GM12878 (cell line): ENCODE results near the gene RPL32. TPM values are rescaled to one million over a fixed set of nuclear protein-coding genes. Genes with fewer than 3 reads are reported as not detected.

ENCODE experiments used
- ATAC-seq: fragments of 200-7000 bp; cut with Tn5 transposase; 3 replicates; pipeline ENCODE4 v1.9.1; 2020; ENCODE audit warnings: mild to moderate bottlenecking, moderate library complexity
- BruUV-seq: library from RNA; stranded (reverse); fragments of 400-500 nt; replicated peaks from 2 replicates; lab custom pipeline; 2021; lab: Mats Ljungman, UMichigan
- CTCF ChIA-PET: fragments of 300-600 bp; sonication (Branson Sonifier 250); formaldehyde crosslinking; extraction: SDS; loops from one replicate; lab custom pipeline; 2021; ENCODE audit warnings: inconsistent platforms; lab: Yijun Ruan, JAX
- POLR2A ChIA-PET: fragments of 350-600 bp; formaldehyde crosslinking; extraction: SDS; loops from one replicate; lab custom pipeline; 2021; ENCODE audit warnings: inconsistent platforms; lab: Charles Lee
- RAD21 ChIA-PET: fragments of 300-600 bp; sonication (Branson Sonifier 250); formaldehyde crosslinking; loops from one replicate; lab custom pipeline; 2023; ENCODE audit warnings: antibody characterized with exemption; ENCODE audit not compliant: unreplicated experiment; lab: Charles Lee
- SMC1A ChIA-PET: fragments of 300-600 bp; sonication (Branson Sonifier 250); formaldehyde crosslinking; loops from one replicate; lab custom pipeline; 2023; ENCODE audit not compliant: unreplicated experiment, uncharacterized antibody; lab: Charles Lee
- DNase-seq: peaks from one replicate; pipeline ENCODE4 v3.0.0-alpha.2; 2011; ENCODE audit warnings: low read depth, low spot score
- FAIRE-seq: peaks from 3 replicates; lab custom pipeline; 2011; peaks lifted over from hg19 to GRCh38; lab: Jason Lieb, UNC
- H2AFZ ChIP-seq: 2 replicates; pipeline ENCODE4 v1.6.0; 2011; ENCODE audit warnings: low read depth, low read length, control low read depth; ENCODE audit not compliant: control insufficient read depth
- H3K27ac ChIP-seq: 2 replicates; pipeline ENCODE4 v1.5.1; 2011; ENCODE audit warnings: control low read depth; ENCODE audit not compliant: control insufficient read depth, insufficient read depth
- H3K27me3 ChIP-seq, 2 experiments: replicated peaks in 1 of 2; 2 replicates each; pipeline versions ENCODE4 v1.6.0 to v1.6.1; 2011; ENCODE audit warnings: low read length in 1 of 2; ENCODE audit not compliant: control insufficient read depth in 2 of 2, insufficient read depth in 2 of 2
- H3K36me3 ChIP-seq, 2 experiments: 2 replicates each; pipeline ENCODE4 v1.5.1; 2011; ENCODE audit warnings: low read length in 1 of 2; ENCODE audit not compliant: control insufficient read depth in 2 of 2, insufficient read depth in 2 of 2
- H3K4me1 ChIP-seq: 2 replicates; pipeline ENCODE4 v1.6.1; 2011; ENCODE audit warnings: mild to moderate bottlenecking, low read length, moderate library complexity, mixed read lengths; ENCODE audit not compliant: control insufficient read depth, insufficient read depth
- H3K4me2 ChIP-seq: 2 replicates; pipeline ENCODE4 v1.6.0; 2011; ENCODE audit warnings: control low read depth; ENCODE audit not compliant: control insufficient read depth, insufficient read depth
- H3K4me3 ChIP-seq: fragments of 200-600 bp; sonication (generic); 2 replicates; pipeline ENCODE4 v1.5.1; 2016
- H3K79me2 ChIP-seq: 2 replicates; pipeline ENCODE4 v1.6.0; 2011; ENCODE audit warnings: low read length; ENCODE audit not compliant: control insufficient read depth, insufficient read depth
- H3K9ac ChIP-seq: 2 replicates; pipeline ENCODE4 v1.8.0; 2011; ENCODE audit warnings: low read length, control low read depth, mixed read lengths; ENCODE audit not compliant: control insufficient read depth, insufficient read depth
- H3K9me3 ChIP-seq: replicated peaks from 3 replicates; pipeline ENCODE4 v1.5.1; 2011; ENCODE audit warnings: mild to moderate bottlenecking, low read length; ENCODE audit not compliant: control insufficient read depth, insufficient read depth
- H4K20me1 ChIP-seq: 2 replicates; pipeline ENCODE4 v1.6.0; 2011; ENCODE audit not compliant: control insufficient read depth, insufficient read depth
- FOXM1 ChIP-seq: IDR thresholded peaks from 2 replicates; pipeline ENCODE4 v1.6.1; 2012; ENCODE audit warnings: low read depth, mild to moderate bottlenecking, inconsistent platforms, low read length, moderate library complexity
- KAT2A ChIP-seq: conservative IDR thresholded peaks from 2 replicates; pipeline ENCODE4 v1.6.1; 2011; ENCODE audit warnings: low read depth, low read length; ENCODE audit not compliant: control insufficient read depth
- NFYA ChIP-seq: IDR thresholded peaks from 2 replicates; pipeline ENCODE4 v1.6.1; 2011; ENCODE audit warnings: low read depth, mild to moderate bottlenecking, low read length, improper control_type of control experiment, borderline replicate concordance
- NR2C1 ChIP-seq: fragments of 450-650 bp; IDR thresholded peaks from 2 replicates; pipeline ENCODE4 v1.6.1; 2017; ENCODE audit warnings: antibody characterized with exemption, mild to moderate bottlenecking, moderate library complexity
- RUNX3 ChIP-seq: IDR thresholded peaks from 2 replicates; pipeline ENCODE4 v1.6.1; 2012; ENCODE audit warnings: low read length, inconsistent platforms
- SKIL ChIP-seq: fragments of 450-650 bp; IDR thresholded peaks from 2 replicates; pipeline ENCODE4 v1.6.1; 2017; ENCODE audit warnings: mild to moderate bottlenecking, low read depth, inconsistent platforms; ENCODE audit not compliant: poor library complexity, severe bottlenecking
- SP1 ChIP-seq: IDR thresholded peaks from one replicate; pipeline ENCODE4 v1.6.1; 2011; ENCODE audit warnings: low read depth, low read length
- STAT1 ChIP-seq: fragments of 450-650 bp; conservative IDR thresholded peaks from 2 replicates; pipeline ENCODE4 v1.6.1; 2014; ENCODE audit warnings: antibody characterized with exemption, mild to moderate bottlenecking
- ZNF274 ChIP-seq: IDR thresholded peaks from one replicate; pipeline ENCODE4 v1.8.0; 2011; ENCODE audit not compliant: insufficient read length, insufficient read depth
- WGBS: methylation state at CpG from one replicate; pipeline ENCODE4 v1.1.6; 2016; ENCODE audit warnings: low lambda C conversion rate; ENCODE audit not compliant: insufficient replicate concordance, insufficient coverage; ENCODE audit errors: missing lambda C conversion rate; 5-methylcytosine and 5-hydroxymethylcytosine counted together
- in situ Hi-C: fragments of 300-500 bp; cut with MboI; formaldehyde crosslinking; loops from 9 replicates; pipeline ENCODE4 v1.14.3; 2018; ENCODE audit warnings: mixed read lengths
- intact Hi-C: fragments of 100-400 bp; cut with micrococcal nuclease; formaldehyde crosslinking; loops from one replicate; pipeline ENCODE4 v1.14.2; 2022; ENCODE audit not compliant: unreplicated experiment
- polyA plus RNA-seq, 11 experiments: library from polyadenylated mRNA; depleted of rRNA in 4 of 11; unstranded in 6 of 11; stranded (reverse) in 5 of 11; fragments of >200 nt; fragmentation: Nextera tagmentation in 4 of 11; fragmentation: Illumina TruSeq in 1 of 11; extraction: Ambion mirVana in 4 of 11; extraction: Trizol in 1 of 11; gene quantifications; 1 replicate in 1 of 11; 2 replicates in 10 of 11; pipeline versions ENCODE4 v1.2.1 to v1.2.3, GENCODE V29; 2011 to 2016; ENCODE audit warnings: inconsistent platforms in 2 of 11, missing spikeins in 2 of 11, low read depth in 1 of 11
- total RNA-seq, 4 experiments: library from RNA; depleted of rRNA in 3 of 4; stranded (reverse); fragments of >200 nt in 3 of 4; fragmentation: Illumina TruSeq in 1 of 4; extraction: Trizol in 1 of 4; gene quantifications; 2 replicates each; pipeline versions ENCODE4 v1.2.1 to v1.2.3, GENCODE V29; 2013 to 2021
- TF ChIP-seq, protein P1 (sequence below): IDR thresholded peaks from 2 replicates; pipeline ENCODE4 v1.6.1; 2011; ENCODE audit warnings: borderline replicate concordance, low read depth, mild to moderate bottlenecking, moderate library complexity, mixed read lengths, low read length; ENCODE audit not compliant: insufficient read depth; ENCODE audit errors: extremely low read length

The RPL32 gene
- total and polyA plus RNA-seq, 10 of the 15 experiments (the other 5 are each of a cell fraction or from before 2014, with no cell fraction given) = 1,533 to 5,147 (median 3,350) TPM

DNA sequence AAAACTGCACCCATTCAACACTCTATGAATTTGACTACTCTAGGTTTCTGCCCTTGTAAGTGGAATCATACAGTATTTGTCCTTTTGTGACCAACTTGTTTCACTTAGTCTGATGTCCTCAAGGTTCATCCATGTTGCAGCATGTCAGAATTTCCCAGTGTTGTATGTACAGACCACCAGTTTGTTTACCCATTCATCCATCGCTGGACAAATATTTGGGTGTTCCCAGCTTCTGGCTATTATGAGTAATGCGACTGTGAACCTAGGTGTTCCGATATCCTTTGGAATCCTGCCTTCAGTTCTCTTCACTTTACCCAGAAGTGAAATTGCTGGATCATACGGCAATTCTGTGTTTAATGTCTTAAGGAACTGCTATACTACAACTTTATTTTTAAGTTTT lies 12.6 kb downstream of the RPL32 start:
- TF ChIP-seq NR2C1 (no peak), FOXM1 (no peak), STAT1 (no peak), RUNX3 (no peak), NFYA (no peak), ZNF274 (no peak)
- TF ChIP-seq, protein P1, sequence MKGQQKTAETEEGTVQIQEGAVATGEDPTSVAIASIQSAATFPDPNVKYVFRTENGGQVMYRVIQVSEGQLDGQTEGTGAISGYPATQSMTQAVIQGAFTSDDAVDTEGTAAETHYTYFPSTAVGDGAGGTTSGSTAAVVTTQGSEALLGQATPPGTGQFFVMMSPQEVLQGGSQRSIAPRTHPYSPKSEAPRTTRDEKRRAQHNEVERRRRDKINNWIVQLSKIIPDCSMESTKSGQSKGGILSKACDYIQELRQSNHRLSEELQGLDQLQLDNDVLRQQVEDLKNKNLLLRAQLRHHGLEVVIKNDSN = no peak
- Histone ChIP-seq H3K4me1 (no peaks in the 10 kb centered on the region), H3K4me2 (no peak overlapping the region), H3K79me2 (no peaks in the 10 kb centered on the region), H3K36me3 (peaks cover 14 to 15% of the 10 kb centered on the region in 2 experiments), H3K4me3 (no peak overlapping the region), H2AFZ (no peak overlapping the region), H4K20me1 (no peaks in the 10 kb centered on the region; the same call in 1 of the 2 replicates), H3K9me3 (no peaks in the 10 kb centered on the region), H3K27me3 (no peaks in the 10 kb centered on the region), H3K27ac (no peak overlapping the region), H3K9ac (no peak overlapping the region)
- intact Hi-C loops = no loop called here
- SMC1A ChIA-PET = no interaction called here
- CTCF ChIA-PET = no interaction called here
- POLR2A ChIA-PET = no interaction called here
- no peak for ATAC-seq
- no peak for DNase-seq
- WGBS = 97% methylated on average over 4 of the region's 4 CpGs
- no TSS peak for BruUV-seq
- in situ Hi-C loops = no loop called here
- RAD21 ChIA-PET = no interaction called here
- FAIRE-seq = no peak

DNA sequence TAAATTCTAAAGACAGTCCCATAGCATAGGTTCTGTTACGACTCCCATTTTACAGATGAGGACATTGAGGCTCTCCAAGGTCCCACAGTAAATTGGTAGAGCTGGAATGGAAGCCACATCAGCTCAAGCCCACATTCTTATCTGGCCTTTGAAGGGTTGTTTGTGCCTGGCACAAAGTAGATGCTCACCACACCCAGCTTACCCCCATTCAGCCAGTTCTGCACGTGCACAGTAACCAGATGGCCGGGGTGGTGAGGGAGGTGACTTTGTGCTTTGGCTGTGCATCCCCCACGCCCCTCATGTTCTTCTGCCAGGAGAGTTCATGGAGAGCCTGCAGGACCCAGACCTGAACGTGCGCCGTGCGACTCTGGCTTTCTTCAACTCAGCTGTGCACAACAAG lies 16.2 kb downstream of the RPL32 start:
- DNase-seq (no peak), FAIRE-seq (no peak), ATAC-seq (no peak)
- no peaks in the 10 kb centered on the region for H3K27me3 ChIP-seq
- BruUV-seq = no TSS peak
- no peak overlapping the region for H3K9ac ChIP-seq
- no peak overlapping the region for H3K27ac ChIP-seq
- intact Hi-C loops (no loop called here), in situ Hi-C loops (no loop called here)
- ChIA-PET SMC1A (no interaction called here), CTCF (interaction anchor here (1.3 kb wide), 1 partner anchor 66 kb away, joined by 3 read pairs; no protein-coding TSS in a partner anchor), RAD21 (no interaction called here), POLR2A (no interaction called here)
- no peak overlapping the region for H2AFZ ChIP-seq
- no peaks in the 10 kb centered on the region for H3K4me1 ChIP-seq
- H4K20me1 ChIP-seq = no peaks in the 10 kb centered on the region; the same call in 1 of the 2 replicates
- H3K79me2 ChIP-seq = no peaks in the 10 kb centered on the region
- TF ChIP-seq SP1 (no peak), KAT2A (no peak), SKIL (no peak)
- 51% methylated on average over 8 of the region's 8 CpGs for WGBS
- no peaks in the 10 kb centered on the region for H3K36me3 ChIP-seq
- H3K4me2 ChIP-seq = no peak overlapping the region
- H3K9me3 ChIP-seq = no peaks in the 10 kb centered on the region
- H3K4me3 ChIP-seq = no peak overlapping the region
